NCI-H1436 (cell line): ENCODE measurements around the gene UFM1.
"Not testable (repeated sequence)": the region's sequence is repeated elsewhere in the genome, so short reads cannot be mapped to it uniquely, and the experiment has no call there.

ENCODE experiments used
- DNase-seq: peaks from one replicate; lab custom pipeline; 2025; lab: John Stamatoyannopoulos, UW

UFM1 gene

GRCh38 chr13:38349390-38350113, at the start of gene UFM1:
Gene UFM1 (plus strand): TSS chr13:38349851. CDS start chr13:38349920, 69 bp downstream.
- peak; percentile 79 for DNase-seq

GRCh38 chr13:38301236-38301635, 48.4 kb upstream of the UFM1 start:
- no peak for DNase-seq

GRCh38 chr13:38303816-38304320, 45.8 kb upstream of the UFM1 start:
- DNase-seq: no peak

- DNase-seq: no peak
Measured at GRCh38 chr13:38308736-38309135, 40.9 kb upstream of the UFM1 start.

GRCh38 chr13:38309397-38309796, 40.3 kb upstream of the UFM1 start:
- no peak for DNase-seq

GRCh38 chr13:38311175-38311574, 38.5 kb upstream of the UFM1 start:
- DNase-seq: not testable (repeated sequence)

GRCh38 chr13:38316129-38316528, 33.5 kb upstream of the UFM1 start:
- no peak for DNase-seq

- no peak for DNase-seq
Measured at GRCh38 chr13:38321654-38322053, 28.0 kb upstream of the UFM1 start.

- DNase-seq: no peak
Measured at GRCh38 chr13:38325426-38325825, 24.2 kb upstream of the UFM1 start.

GRCh38 chr13:38328699-38329098, 21.0 kb upstream of the UFM1 start:
- DNase-seq: no peak

GRCh38 chr13:38334845-38335244, 14.8 kb upstream of the UFM1 start:
- DNase-seq: no peak

- DNase-seq: no peak
Measured at GRCh38 chr13:38338089-38338488, 11.6 kb upstream of the UFM1 start.

- DNase-seq: no peak
Measured at GRCh38 chr13:38340624-38341023, 9.0 kb upstream of the UFM1 start.

GRCh38 chr13:38341149-38341692, 8.4 kb upstream of the UFM1 start:
- DNase-seq: no peak

- DNase-seq: no peak
Measured at GRCh38 chr13:38346764-38347163, 2.9 kb upstream of the UFM1 start.

- no peak for DNase-seq
Measured at GRCh38 chr13:38348861-38349389, 726 bp upstream of the UFM1 start.

- no peak for DNase-seq
Measured at GRCh38 chr13:38350114-38350617, 515 bp downstream of the UFM1 start.

- no peak for DNase-seq
Measured at GRCh38 chr13:38355595-38356119, 6.0 kb downstream of the UFM1 start.

- DNase-seq: no peak
Measured at GRCh38 chr13:38358684-38359083, 9.0 kb downstream of the UFM1 start.

GRCh38 chr13:38361542-38362262, 12.1 kb downstream of the UFM1 start:
- DNase-seq: no peak

- no peak for DNase-seq
Measured at GRCh38 chr13:38363219-38363618, 13.6 kb downstream of the UFM1 start.

- not testable (repeated sequence) for DNase-seq
Measured at GRCh38 chr13:38363746-38364145, 14.1 kb downstream of the UFM1 start.
